HG02943 (cell line): ENCODE results near the gene PSMG4.

ENCODE experiments used
- ATAC-seq: cut with Tn5 transposase; IDR thresholded peaks from one replicate; pipeline ENCODE4 v1.9.1; 2021; ENCODE audit warnings: mild to moderate bottlenecking, low read depth, moderate library complexity; ENCODE audit not compliant: unreplicated experiment

Gene PSMG4

DNA sequence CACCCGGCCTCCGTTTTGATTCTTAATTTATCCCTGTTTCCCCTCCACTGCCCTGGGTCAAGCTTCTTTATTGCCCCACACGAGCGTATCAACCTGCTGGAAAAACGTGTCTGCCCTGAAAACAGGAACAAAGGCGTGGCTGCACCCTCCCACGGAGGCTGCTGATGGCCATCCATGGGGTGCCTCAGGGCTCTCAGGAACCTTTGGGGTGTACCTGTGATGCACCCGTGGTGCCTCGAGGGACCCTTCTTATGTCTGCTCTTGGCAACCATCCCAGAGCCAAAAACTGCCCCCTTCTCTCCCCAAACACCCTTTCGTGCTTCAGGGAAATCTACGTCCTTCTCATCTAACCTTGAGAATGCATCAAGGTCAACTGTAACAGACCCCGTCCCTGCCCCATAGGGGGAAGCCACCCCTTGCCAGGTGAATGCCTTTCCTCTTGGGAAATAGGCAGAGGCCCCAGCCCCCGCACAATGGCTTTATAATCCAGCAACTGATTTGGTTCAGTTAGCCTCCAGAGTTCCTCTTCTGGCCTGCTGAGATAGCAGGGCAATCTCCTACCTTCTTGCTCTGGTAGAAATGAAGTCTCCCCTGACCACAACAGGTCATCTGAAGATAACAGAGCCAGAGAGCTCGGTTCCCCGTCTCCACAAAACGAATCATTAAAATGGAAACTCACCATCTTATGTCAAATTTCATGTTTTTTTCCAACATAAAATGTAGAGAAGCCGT, 29.4 kb downstream of the PSMG4 start:
- no peak for ATAC-seq

DNA sequence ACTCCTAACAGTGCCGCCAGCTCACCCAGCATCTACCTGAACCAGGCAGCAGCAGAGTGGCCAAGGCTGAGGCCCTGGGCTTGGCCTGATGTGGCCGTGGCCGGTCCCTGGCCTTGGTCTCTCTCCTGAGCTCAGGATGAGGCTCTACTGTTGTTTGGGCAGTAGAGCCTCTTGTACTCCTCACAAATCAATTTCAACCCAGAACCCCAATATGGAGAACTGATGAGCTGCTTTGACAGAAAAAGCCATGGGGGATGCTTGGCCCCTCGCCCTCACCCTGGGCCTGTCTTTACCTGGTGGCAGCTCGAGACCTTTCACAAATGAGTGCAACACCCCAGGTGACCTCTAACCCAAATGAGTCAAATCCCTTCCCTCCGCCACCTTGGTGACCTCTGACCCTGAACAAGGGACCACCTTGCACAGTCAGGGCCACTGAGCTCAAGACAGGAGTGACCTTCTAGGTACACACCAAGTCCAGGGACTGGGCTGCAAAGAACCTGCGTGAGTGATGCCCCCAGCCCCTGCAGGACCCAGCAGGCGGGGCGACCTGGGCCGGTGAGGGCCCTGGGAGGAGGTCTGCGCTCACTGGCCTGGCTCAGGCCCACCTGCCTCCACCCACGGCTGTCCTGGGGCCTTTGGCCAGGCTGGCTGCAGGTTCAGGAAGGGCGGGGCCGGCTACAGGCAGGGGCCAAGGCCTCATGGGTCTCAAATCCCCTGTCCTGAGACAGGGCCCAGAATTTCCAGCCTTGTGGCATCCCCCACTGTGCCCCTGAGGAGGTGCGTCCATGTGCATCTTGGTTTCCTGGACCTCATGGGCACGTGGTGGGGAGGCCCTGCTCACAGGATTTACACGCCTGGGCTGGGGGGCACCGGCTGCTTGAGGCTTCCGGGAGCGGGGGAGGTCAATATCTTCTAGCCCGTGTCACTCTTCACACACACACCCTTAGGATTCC, 30.2 kb downstream of the PSMG4 start:
- no peak for ATAC-seq

DNA sequence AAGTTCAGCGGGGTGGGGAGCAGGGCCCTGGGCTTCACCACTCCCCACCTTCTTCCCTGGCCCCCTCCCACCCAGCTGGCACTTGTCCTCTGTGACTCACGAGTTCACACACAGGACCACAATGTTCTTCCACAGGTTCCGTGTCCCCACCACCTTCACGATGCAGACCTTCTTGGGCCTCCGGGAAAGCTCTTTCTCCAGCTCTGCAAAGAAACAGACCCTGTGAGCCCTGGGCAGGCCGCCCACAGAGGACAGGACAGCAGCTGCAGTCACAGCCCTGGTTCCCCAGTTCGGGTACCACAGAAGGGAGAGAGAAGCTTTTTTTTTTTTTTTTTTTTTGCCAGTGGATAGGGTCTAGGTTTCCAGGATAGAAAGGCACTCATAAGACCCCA, 30.9 kb downstream of the PSMG4 start:
- no peak for ATAC-seq

DNA sequence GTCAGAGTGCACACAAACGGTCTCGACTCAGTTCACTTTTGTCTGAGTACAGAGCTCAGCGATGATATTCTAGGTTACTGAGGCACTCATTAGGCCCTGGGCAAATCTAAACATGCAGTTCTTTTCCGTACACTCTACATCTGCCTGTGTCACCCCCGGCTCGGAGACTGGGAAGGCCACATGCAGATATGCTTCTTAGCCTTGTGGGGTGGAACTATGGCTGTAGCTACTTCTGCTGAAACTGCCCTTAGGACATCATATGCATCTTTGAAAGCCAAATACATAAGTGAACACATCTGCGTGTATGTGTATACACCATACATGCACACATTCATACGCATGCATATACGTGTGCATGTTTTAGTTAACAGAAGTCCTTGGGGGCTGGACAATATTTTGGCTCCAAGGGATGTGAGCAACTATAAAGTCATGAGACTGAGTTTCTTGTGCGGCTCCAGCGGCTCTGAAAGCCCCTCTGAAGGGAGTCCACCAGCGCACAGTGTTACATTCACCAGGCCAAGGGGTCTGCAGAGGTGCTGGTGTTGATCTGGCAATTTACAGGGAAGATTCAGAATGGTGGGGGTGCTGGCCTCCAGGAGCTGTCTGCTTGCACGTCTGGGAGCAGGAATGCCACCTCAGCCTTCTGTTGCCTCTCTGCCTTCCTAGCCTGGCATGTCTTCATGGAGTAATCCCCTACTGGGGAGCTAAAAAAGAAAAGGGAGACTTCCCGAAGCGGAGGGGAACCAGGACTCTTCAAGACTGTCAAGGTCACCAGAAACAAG, 31.6 kb downstream of the PSMG4 start:
- no peak for ATAC-seq

DNA sequence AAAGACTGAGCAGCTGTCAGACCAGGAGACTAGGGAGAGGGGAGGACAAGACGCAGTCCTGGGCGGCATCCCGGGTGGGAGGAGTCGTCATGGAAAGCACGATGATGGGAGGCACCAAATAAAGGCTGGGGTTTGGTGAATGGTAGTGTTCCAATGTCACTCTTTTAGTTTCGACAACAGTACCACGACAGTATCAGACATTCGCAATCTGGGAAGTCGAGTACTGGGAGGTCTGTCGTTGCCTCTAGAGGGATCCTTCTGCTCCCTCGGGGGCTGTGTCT, 32.1 kb downstream of the PSMG4 start:
- no peak for ATAC-seq

DNA sequence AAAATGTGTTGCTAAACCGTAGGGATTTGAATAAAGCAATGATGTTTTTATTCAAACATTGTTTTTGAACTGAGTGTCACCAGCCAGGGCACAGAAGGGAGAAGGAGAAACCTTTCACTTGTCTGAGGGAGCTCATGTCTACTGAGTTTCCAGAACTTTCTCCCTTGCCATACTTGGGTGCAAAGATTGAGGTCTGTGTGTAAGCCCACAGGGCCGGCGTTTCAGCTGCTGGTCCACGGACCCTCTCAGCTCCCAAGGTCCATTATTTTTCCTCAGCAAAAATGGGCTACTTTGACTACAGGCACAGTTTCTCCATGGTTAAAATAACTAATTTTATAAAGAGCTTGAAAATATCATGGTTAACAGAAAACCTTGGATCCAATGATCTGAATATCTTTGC, 32.6 kb downstream of the PSMG4 start:
- ATAC-seq = no peak

DNA sequence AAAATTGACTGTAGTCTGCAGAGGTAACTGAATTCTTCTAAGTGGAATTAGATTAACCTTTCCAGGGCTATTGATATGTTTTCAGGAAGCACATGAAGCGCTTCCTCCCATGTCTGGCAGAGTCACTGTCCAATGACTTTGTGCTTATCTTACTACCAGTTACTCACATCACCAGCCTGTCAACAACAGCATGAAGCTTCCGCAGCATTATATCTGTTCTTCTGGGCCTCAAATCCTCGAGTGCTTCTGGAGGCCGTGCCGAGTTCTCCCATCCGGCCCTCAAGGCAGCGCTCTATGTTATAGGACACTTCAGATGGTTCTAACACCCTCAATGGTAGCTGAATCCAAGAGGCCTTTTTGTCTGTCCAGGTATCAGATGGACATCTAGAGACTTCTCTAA, 33.2 kb downstream of the PSMG4 start:
- ATAC-seq = no peak

DNA sequence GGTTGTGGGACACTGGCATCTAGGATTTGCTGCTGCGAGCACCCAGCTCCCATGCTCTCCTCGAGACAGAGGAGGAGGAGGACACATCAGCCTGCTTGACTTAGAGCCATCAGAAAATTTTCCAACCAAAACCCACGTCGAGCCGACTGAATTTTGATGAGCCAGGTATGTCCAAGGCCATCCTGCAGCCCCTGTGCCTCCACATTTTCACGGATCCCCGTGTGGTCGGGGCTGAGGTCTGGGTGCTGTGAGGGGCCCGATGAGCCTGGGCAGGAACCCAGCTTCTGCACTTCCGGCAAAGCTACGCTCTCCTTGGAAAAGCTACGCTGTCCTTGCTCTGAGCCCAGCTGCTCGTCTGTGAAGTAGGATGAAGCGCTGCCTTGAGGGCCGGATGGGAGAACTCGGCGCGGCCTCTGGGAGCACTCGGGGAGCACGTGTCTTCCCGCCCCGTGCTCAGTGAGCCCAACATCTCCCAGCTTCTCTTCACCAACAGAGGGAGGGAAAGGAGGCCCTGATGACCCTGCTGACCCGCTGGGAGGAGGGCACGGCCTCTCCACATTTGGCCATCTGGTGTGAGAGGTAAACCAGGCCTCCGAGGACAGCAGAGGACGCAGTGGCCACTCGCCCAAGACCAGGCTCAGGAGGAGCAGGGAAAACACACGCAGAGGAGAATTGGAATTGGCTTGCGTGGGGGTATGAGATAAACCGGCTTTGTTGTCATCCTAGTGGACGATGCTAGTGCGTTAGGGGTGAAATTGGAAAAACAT, 33.9 kb downstream of the PSMG4 start:
- no peak for ATAC-seq

DNA sequence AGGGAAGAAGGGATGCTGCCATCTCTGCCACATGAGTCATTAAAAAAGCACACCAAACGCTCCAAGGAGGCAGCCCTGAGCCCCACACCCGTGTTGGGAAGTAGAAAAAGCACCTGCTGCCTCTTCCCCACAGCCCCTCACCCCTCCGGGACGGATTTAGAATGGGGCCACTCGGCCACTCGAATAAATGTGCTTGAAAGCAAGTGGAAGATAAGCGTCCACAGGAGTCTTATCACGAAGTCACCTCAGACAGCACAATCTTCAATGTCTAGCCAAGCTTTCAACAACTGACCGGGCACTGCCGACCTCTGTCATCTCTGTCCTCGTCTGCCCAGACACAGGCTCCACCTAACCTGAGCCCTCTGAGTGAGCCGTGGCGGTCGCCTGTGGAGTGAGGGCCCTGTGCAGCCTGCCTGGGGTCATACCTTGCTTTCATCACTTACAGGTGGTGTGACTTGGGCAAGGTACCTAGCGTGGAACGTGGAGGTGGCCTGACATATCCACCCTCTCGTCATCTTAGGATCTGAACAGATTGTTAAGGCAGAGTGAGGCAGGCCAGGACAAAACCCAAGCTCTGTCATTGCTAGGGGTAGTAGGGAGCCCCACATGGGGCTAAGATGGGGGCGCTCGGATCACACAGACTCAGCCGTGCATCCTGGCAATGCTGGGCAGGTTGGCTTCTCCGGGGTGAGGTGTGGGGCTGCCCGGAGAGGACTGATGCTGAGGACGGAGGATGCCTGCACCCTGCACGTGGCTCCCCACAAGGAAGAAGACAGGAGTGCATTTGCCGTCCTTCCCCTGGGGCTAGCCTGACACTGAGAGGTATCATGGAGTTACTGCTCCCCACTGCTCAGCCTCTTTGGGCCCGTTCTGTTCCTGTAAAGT, 34.8 kb downstream of the PSMG4 start:
- no peak for ATAC-seq

DNA sequence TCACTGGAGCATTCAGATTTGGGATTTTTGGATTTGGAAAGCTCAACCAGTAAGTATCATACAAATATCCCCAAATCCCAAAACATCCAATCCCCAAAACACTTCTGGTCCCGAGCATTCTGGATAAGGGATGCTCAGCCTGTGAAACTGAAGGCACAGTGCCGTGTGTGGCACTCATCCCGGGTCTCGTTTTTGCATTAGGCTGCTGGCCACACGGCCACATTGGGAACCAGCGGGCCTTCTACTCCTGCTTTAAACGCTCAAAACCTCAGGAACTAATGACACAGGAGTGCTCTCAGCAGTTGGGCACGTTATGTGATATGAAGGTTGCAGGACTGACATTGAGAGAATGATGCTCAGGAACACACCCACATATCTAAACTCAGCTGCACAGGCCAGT, 35.6 kb downstream of the PSMG4 start:
- ATAC-seq = no peak

DNA sequence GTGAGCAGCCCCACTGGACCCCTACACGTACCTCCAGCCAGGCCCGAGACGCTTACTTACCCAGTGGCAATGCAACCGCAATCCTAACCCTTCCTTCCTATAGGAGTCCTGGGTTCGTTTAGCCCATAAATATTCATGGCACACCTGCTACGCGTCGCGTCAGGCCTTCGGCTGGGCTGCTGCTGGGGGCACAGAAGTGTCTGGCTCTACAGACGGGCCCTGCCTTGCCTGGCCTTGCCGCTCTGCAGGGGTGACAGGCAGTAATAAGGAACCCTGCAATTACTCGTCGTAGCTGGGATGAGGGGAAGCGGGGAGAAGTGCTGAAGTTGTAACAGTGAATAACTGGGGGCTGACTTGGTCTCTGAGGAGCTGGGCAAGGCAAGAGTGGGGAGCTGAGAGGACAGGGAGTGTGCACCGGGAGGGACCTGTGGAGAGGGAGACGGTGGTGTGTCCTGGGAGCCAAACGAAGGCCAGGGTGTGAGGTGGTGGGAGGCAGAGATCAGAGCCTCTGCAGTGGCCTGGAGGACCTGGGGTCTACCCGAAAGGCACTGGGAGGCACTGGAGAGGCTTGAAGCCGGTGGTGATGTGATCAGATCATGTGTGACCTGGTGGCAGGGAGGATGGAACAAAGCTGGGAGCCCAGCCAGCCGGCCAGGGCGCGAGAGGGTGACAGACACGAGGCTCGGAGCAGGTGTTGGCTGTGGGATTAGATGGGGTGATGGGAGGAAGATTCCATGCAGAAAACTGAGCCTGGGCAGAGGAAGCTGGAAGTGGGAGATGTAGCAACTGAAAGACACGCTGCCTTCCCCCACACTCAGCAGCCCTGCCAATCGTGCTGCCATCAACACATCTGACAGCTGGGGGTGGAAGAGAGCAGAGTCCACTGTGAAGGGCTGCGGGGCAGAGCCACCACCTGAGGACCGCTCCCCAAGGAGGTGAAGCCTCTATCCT, 36.4 kb downstream of the PSMG4 start:
- no peak for ATAC-seq

DNA sequence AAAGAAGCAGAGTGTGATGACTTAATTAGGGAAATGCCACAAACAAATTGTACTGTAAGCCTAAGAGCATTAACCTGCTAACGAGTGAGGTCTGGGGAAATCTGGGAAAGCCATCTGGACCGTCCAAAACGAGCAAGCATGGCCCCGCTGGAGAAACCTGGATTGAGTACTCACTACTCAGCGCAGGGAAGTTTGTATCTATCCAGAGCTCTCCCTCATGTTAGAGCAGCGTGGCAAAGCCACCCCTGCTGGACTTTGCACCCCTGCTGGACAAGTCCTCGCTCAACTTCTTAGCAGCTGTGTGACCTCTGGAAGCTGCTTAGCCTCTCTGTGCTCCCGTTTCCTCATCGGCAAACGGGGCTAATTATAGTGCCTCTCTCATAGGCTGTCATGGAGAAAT, 37.3 kb downstream of the PSMG4 start:
- no peak for ATAC-seq

DNA sequence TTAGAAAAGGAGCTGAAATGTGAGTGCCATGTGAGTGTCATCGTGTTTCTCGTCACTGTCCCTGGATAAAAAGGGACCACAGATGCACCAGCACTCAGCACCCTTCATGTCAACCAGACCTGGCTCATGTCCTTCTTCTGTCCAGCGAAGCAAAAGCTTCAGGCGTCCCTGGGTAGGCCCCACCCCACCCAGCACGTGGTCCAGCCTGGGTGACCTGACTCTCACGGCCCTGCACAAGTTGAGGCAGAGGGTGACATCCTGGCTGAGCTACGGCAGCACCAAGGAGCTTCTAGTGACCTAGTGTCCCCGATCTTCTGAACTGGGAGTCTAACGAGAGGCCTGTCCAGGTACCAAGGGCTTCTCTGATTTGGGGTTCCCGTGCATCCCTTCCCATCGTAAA, 37.8 kb downstream of the PSMG4 start:
- ATAC-seq = no peak

DNA sequence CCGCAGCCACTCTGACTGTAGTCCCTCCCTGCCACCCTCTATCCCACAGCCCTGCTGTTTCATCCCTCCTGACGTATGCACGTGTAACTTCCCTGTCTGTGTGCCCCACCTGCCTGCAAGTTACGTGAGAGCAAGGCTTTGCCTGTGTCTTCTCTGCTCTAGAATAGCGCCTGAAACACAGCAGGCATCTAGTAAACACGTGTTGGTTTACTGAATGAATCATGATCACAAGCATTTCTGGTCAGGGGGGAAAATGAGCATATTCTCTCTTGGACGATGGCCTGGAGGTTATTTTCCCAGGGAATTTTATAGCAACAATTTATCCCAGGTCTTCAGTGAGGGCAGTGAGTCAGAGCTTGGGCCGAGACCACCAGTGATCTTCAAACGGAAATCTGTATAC, 38.3 kb downstream of the PSMG4 start:
- ATAC-seq = no peak

DNA sequence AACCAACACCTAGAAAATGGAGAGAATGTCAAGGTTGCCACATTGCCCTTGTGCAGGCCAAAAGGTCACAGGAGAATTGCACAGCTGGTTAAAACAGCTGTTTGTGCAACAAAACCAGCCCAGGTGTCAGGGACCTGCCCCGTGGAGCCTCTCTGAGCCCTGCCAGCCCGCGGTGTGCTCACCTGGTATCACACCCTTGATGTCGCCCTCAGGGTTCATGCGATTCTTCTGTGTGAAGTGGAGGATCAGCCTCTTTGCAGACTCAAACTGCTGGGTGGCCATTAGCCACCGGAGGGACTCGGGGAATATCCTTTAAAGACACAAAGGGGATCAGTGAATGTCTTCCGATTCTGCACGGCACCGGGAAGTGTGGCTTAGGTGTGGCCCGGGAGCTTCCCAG, 39.2 kb downstream of the PSMG4 start:
- ATAC-seq = no peak

DNA sequence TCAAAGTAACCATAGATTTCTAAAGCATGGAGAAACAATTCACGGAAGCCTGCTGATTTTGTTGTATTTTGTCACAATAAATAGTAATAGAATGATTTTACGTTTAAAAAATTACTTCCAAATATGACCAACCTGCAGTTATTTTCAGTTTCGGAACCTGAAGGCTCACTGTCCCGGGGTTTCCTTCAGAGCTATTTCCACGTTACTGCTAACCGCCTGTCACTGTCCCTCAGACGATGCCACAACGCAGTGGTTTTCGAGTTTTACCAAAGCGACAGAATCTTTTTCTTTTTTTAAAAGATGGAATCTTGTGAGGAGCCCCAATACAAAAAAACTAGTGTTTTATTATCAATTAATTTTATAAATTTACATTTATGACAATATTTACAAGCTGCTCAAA, 40.5 kb downstream of the PSMG4 start:
- ATAC-seq = no peak

DNA sequence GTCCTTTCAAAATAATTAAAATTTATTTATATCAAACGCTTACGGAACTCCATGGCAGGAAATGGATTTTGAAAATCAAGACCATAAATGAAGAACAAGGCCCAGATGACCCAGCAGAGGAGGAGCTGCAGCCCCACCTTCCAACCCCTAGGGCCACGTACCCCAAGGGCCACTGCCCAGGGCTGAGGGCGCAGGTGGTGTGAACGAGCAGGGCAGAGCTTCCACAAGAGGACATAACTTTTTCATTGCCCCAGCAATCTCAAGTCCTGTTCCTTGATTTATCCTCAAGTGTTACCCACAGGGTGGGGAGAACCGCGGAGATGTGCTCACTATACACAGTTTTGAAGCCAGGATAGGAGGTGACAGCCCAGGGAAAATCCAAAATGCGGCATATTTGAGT, 42.8 kb downstream of the PSMG4 start:
- ATAC-seq = no peak

DNA sequence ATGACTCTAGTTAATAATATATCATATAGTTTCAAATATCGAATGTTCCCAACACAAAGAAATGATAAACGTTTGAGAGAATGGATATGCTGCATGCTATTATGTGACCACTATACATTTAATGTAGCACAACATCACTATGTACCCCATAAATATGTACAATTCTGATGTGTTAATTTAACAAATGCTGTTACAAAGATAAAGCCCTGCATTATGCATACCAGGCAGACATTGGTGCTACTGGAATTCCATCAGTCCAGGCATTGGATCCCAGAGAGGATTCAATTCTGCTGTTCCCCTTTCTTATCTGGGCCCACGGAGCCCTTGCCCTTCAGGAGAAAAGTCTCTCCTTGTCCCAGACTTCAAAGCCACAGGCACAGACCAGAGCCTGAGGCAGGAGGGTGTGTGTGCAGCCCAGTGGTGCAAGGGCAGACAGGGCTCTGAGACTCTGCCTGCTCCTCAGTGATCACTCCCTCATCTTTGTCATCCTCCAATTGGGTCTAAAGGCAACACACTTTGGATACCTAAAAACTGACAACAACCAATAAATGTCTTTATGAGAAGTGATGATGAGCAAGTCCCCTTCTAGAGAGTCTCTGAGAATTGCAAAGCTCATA, 45.2 kb downstream of the PSMG4 start:
- ATAC-seq = no peak
